ENCODE data around the gene FAM156A.
"Not testable (repeated sequence)": the region's sequence is repeated elsewhere in the genome, so short reads cannot be mapped to it uniquely, and the experiment has no call there.

FAM156A gene

GRCh38 chrX:52958113-52958959, at the start of gene FAM156A:
FAM156A (minus strand) TSS chrX:52958518; CDS start chrX:52948588, 9,930 bp downstream.
- not testable (repeated sequence) for DNase-seq

- no peak for DNase-seq
These were observed 47.0 kb upstream of the FAM156A start for GRCh38 chrX:53005327-53005726.

GRCh38 chrX:53004811-53005210, 46.5 kb upstream of the FAM156A start:
- DNase-seq = no peak

GRCh38 chrX:53004038-53004437, 45.7 kb upstream of the FAM156A start:
- DNase-seq = no peak

- DNase-seq = no peak
These were observed 44.8 kb upstream of the FAM156A start for GRCh38 chrX:53003111-53003510.

- no peak for DNase-seq
These were observed 43.6 kb upstream of the FAM156A start for GRCh38 chrX:53001958-53002357.

- no peak for DNase-seq
These were observed 42.3 kb upstream of the FAM156A start for GRCh38 chrX:53000447-53001135.

GRCh38 chrX:52995987-52996331, 37.6 kb upstream of the FAM156A start:
- DNase-seq = no peak

GRCh38 chrX:52995135-52995986, 37.0 kb upstream of the FAM156A start:
- peak; percentile 79 to 93 (median 90) for DNase-seq

- DNase-seq = no peak
These were observed 32.5 kb upstream of the FAM156A start for GRCh38 chrX:52990848-52991247.

- peak in 5 of 6 experiments; percentile 20 to 44 (median 32) for DNase-seq
These were observed 31.8 kb upstream of the FAM156A start for GRCh38 chrX:52990011-52990631.

- no peak for DNase-seq
These were observed 30.9 kb upstream of the FAM156A start for GRCh38 chrX:52988985-52989917.

- no peak for DNase-seq
These were observed 25.1 kb upstream of the FAM156A start for GRCh38 chrX:52983321-52984000.

- DNase-seq = no peak
These were observed 21.7 kb upstream of the FAM156A start for GRCh38 chrX:52979993-52980392.

GRCh38 chrX:52979568-52979967, 21.2 kb upstream of the FAM156A start:
- DNase-seq = no peak

- DNase-seq = no peak
These were observed 19.6 kb upstream of the FAM156A start for GRCh38 chrX:52977953-52978352.

GRCh38 chrX:52975576-52975975, 17.3 kb upstream of the FAM156A start:
- DNase-seq = not testable (repeated sequence)

GRCh38 chrX:52974336-52974992, 16.1 kb upstream of the FAM156A start:
- DNase-seq = not testable (repeated sequence)

- DNase-seq = not testable (repeated sequence)
These were observed 9.6 kb upstream of the FAM156A start for GRCh38 chrX:52967922-52968321.

- not testable (repeated sequence) for DNase-seq
These were observed 8.8 kb upstream of the FAM156A start for GRCh38 chrX:52966993-52967738.
